ENCODE data around the gene RAB6B.

DNA sequence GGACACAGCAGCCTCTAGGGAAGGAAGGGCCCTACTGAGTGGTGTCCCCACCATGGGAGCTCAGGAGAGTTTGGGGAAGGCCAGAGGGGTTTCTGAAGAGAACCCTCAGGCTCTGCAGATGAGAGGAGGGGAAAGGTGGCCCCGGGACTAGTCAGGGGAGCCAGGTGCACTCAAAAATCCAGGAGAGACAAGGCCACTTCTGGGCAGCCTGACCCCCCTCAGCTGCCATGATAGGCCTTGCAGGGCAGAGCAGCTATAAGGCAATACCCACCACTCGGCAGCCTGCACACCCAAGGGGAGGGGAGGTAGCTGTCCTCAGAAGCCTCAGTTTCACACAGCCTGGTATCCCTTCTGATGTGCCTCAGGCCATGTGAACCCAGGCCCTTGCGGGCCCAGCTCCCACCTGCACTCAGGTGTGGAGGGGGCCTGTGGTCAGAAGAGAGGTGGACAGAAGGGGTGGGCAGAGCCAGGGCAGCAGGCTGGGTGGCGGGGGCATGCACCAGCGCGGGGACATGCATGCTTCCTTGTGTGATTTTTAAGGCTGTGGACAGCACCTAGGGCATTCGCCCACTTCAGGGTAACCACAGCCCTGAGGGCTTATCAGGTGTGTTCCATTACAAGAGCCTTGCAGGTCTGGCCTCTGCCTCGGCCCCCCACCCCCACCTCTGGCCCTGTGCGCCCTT, 55.5 kb downstream of the RAB6B start:
- TF ChIP-seq CTCF (IDR thresholded peaks at IDR 0.05; ENCODE audit: poor library complexity) (no peak), EZH2 (IDR thresholded peaks at IDR 0.05; ENCODE audit: borderline replicate concordance) (no peak), EZH2phosphoT487 (IDR thresholded peaks at IDR 0.05; ENCODE audit: low read depth, severe bottlenecking, unreplicated experiment) (no peak)
